ENCODE measurements around the gene GALNT17. TPM values are rescaled to one million over a fixed set of nuclear protein-coding genes. Genes with fewer than 3 reads are reported as not detected.

The GALNT17 gene
- total and polyA plus RNA-seq, 5 donors from 2014 or later, result not detected

DNA sequence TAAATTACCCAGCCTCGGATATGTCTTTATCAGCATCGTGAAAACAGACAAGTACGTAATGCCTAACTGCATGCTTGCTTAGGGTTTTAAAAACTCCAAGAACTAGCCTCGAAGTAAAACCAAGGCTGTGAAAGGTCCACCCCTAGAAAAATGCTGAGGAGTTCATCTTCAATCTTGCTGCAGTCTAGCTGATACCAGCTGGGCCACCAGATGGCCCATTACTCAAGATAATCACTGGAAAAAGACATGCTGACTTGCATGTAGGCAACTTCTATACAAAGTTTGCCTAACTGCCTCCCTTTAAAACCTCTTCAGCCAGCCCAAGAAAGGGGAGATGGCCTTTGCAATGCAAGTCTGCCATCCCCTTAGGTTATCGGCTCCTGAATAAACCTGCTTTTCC lies 614.1 kb downstream of the GALNT17 start:
- no peaks in the 10 kb centered on the region for H3K36me3 ChIP-seq (ENCODE audit: control insufficient read depth, insufficient read depth, low read length)
- Mint-ChIP-seq H3K27me3 (no peaks in the 10 kb centered on the region), H3K36me3 (no peaks in the 10 kb centered on the region), H3K4me3 (no peak overlapping the region), H3K27ac (no peak overlapping the region), H3K9me3 (peaks cover 0 to 10% (median 4%) of the 10 kb centered on the region in 7 donors), H3K4me1 (no peaks in the 10 kb centered on the region)
- no peak overlapping the region for H3K27ac ChIP-seq (ENCODE audit: insufficient read depth, low read length, poor library complexity, severe bottlenecking)
- DNase-seq, result no peak
- no peaks in the 10 kb centered on the region for H3K4me1 ChIP-seq (ENCODE audit: control insufficient read depth, insufficient read depth, low read length, poor library complexity, severe bottlenecking)
- H3K27me3 ChIP-seq (ENCODE audit: control insufficient read depth, insufficient read depth, low read length), result no peaks in the 10 kb centered on the region
- no peak overlapping the region for H3K4me3 ChIP-seq (ENCODE audit: low read depth, low read length)
- ATAC-seq (ENCODE audit: low read depth in 2 of 2), result no peak
- peaks cover 0 to 2% of the 10 kb centered on the region in 2 experiments for H3K9me3 ChIP-seq (ENCODE audit: control insufficient read depth in 2 of 2, low read length in 2 of 2)

DNA sequence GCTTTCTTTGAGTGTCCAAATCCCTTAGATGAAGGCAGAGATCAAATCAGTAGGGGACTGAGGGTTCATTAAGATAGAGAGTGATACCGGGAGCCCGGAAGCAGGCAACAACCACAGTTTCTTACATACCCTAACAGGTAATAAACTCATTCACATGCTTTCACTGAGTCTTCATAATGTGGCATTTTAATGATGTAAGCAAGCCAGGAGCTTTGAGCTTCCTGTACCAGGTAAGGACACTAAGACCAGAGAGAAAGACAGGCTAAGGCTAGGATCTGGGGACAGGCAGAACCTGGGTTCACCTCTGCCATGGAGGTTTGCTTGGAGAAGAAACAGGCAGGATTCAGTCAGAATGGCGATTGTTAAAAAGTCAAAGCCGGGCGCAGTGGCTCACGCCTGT lies 618.3 kb downstream of the GALNT17 start:
- Mint-ChIP-seq H3K4me3 (no peak overlapping the region), H3K27ac (no peak overlapping the region), H3K36me3 (no peaks in the 10 kb centered on the region), H3K4me1 (no peaks in the 10 kb centered on the region), H3K27me3 (no peaks in the 10 kb centered on the region), H3K9me3 (peaks cover 0 to 12% (median 6%) of the 10 kb centered on the region in 7 donors)
- DNase-seq, result no peak
- Histone ChIP-seq H3K36me3 (ENCODE audit: control insufficient read depth, insufficient read depth, low read length) (no peaks in the 10 kb centered on the region), H3K27ac (ENCODE audit: insufficient read depth, low read length, poor library complexity, severe bottlenecking) (no peak overlapping the region), H3K4me3 (ENCODE audit: low read depth, low read length) (no peak overlapping the region), H3K9me3 (ENCODE audit: control insufficient read depth in 2 of 2, low read length in 2 of 2) (peaks cover 0 to 2% of the 10 kb centered on the region in 2 experiments), H3K4me1 (ENCODE audit: control insufficient read depth, insufficient read depth, low read length, poor library complexity, severe bottlenecking) (no peaks in the 10 kb centered on the region), H3K27me3 (ENCODE audit: control insufficient read depth, insufficient read depth, low read length) (no peaks in the 10 kb centered on the region)
- no peak for ATAC-seq (ENCODE audit: low read depth in 2 of 2)

DNA sequence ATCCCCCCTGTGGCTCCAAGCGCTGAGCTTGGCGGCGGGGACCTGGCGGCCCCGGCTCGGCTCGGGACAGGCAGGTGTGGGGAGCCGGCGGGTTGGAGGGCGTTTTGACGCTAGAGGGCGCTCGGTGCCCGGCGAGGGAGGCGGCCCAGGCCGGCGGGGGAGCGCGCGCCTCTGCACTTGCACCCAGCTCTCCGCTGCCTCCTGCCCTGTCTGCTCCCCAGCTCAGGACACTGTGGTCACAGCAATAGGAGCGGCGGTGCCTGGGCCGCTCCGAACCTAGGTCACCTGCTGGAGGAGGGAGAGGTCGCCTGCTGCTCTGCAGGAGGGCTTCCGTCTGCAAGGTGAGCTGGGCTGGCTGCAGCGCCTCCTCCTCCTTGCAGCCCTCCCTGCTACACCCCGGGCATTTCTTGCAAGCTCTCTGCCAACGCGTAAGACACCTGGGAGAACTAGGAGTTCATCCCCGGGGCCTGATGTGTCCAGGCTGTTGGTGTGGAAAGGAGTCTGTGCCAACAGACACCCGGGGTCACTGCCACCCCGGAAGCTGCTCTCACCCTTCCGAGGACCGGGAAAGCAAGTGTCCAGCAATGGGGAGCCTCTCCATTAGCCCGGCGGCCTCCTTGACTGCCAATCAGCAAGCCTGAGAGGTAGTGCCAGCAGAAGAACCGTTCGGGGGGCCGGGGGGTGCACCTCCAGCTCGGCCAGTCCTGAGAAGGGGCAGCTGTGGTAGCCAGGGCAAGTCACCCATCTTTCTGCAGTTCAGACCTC lies 620.4 kb downstream of the GALNT17 start:
- Histone ChIP-seq H3K27ac (ENCODE audit: insufficient read depth, low read length, poor library complexity, severe bottlenecking) (no peak overlapping the region), H3K36me3 (ENCODE audit: control insufficient read depth, insufficient read depth, low read length) (no peaks in the 10 kb centered on the region), H3K27me3 (ENCODE audit: control insufficient read depth, insufficient read depth, low read length) (no peaks in the 10 kb centered on the region), H3K9me3 (ENCODE audit: control insufficient read depth in 2 of 2, low read length in 2 of 2) (no peaks in the 10 kb centered on the region), H3K4me1 (ENCODE audit: control insufficient read depth, insufficient read depth, low read length, poor library complexity, severe bottlenecking) (no peaks in the 10 kb centered on the region), H3K4me3 (ENCODE audit: low read depth, low read length) (no peak overlapping the region)
- DNase-seq, result peak in 1 of 3 donors; percentile 9
- H3K4me3 Mint-ChIP-seq, result no peak overlapping the region
- ATAC-seq (ENCODE audit: low read depth in 2 of 2), result no peak
- H3K36me3 Mint-ChIP-seq, result no peaks in the 10 kb centered on the region
- H3K27ac Mint-ChIP-seq, result no peak overlapping the region
- H3K9me3 Mint-ChIP-seq, result peaks cover 3 to 20% (median 7%) of the 10 kb centered on the region in 7 donors
- no peaks in the 10 kb centered on the region for H3K27me3 Mint-ChIP-seq
- H3K4me1 Mint-ChIP-seq, result no peaks in the 10 kb centered on the region

DNA sequence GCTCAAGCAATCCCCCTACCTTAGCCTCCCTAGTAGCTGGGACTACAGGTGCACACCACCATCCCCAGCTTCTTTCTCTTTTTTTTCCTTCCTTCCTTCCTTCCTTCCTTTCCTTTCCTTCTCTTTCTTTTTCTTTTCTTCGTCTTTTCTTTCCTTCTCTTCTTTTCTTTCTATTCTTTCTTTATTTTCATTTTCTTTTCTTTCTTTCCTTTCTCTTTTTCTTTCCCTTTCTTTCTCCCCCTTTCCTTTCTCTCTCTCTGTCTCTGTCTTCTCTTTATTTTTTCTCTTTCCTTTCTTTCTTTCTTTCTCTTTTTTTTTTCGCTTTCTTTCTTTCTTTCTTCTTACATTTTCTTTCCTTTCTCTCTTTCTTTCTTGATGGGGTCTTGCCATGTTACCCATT lies 621.3 kb downstream of the GALNT17 start:
- no peak overlapping the region for H3K27ac Mint-ChIP-seq
- H3K4me1 ChIP-seq (ENCODE audit: control insufficient read depth, insufficient read depth, low read length, poor library complexity, severe bottlenecking), result no peaks in the 10 kb centered on the region
- no peaks in the 10 kb centered on the region for H3K9me3 ChIP-seq (ENCODE audit: control insufficient read depth in 2 of 2, low read length in 2 of 2)
- no peaks in the 10 kb centered on the region for H3K36me3 ChIP-seq (ENCODE audit: control insufficient read depth, insufficient read depth, low read length)
- H3K36me3 Mint-ChIP-seq, result no peaks in the 10 kb centered on the region
- H3K27ac ChIP-seq (ENCODE audit: insufficient read depth, low read length, poor library complexity, severe bottlenecking), result no peak overlapping the region
- ATAC-seq (ENCODE audit: low read depth in 2 of 2) (no peak), DNase-seq (no peak)
- no peaks in the 10 kb centered on the region for H3K27me3 ChIP-seq (ENCODE audit: control insufficient read depth, insufficient read depth, low read length)
- H3K4me3 Mint-ChIP-seq, result no peak overlapping the region
- H3K27me3 Mint-ChIP-seq, result no peaks in the 10 kb centered on the region
- H3K9me3 Mint-ChIP-seq, result peaks cover 3 to 19% (median 7%) of the 10 kb centered on the region in 7 donors
- no peaks in the 10 kb centered on the region for H3K4me1 Mint-ChIP-seq
- H3K4me3 ChIP-seq (ENCODE audit: low read depth, low read length), result no peak overlapping the region

DNA sequence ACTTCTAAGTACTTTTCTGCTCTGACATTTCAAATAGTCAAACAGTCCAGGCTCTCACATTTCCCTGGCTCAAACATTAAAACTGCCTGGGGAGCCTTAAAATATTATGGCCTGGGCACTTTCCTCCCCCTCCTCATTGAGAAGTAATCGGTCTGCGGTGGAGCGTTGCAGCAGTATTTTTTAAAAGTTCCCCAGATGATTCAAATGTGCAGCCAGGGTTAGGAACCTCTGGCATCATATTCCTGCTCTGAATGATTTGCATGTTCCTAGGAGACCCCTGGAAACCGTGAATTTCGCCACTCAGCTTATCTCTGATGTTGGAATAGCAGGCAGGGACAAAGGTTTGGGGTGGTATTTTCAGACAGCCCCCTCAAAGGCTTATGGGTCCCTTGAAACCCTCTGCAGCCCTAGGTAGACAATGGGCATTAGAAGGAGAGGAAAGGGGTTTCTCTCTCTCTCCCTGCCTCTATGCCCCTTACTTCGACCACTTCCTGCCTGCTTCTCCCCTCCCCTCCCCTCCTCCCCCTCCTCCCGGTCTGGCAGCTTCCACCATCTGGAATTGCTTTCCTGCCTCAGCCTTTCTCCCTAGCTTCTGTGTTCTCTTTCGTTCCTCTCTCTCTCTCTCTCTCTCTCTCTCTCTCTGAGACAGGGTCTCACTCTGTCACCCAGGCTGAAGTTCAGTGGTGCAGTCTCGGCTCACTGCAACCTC lies 622.2 kb downstream of the GALNT17 start:
- DNase-seq (no peak), ATAC-seq (ENCODE audit: low read depth in 2 of 2) (no peak)
- H3K4me1 ChIP-seq (ENCODE audit: control insufficient read depth, insufficient read depth, low read length, poor library complexity, severe bottlenecking), result no peaks in the 10 kb centered on the region
- Mint-ChIP-seq H3K9me3 (peaks cover 3 to 16% (median 7%) of the 10 kb centered on the region in 7 donors), H3K27ac (no peak overlapping the region), H3K4me1 (no peaks in the 10 kb centered on the region), H3K36me3 (no peaks in the 10 kb centered on the region), H3K4me3 (no peak overlapping the region), H3K27me3 (no peaks in the 10 kb centered on the region)
- no peaks in the 10 kb centered on the region for H3K9me3 ChIP-seq (ENCODE audit: control insufficient read depth in 2 of 2, low read length in 2 of 2)
- H3K27me3 ChIP-seq (ENCODE audit: control insufficient read depth, insufficient read depth, low read length), result no peaks in the 10 kb centered on the region
- no peaks in the 10 kb centered on the region for H3K36me3 ChIP-seq (ENCODE audit: control insufficient read depth, insufficient read depth, low read length)
- H3K27ac ChIP-seq (ENCODE audit: insufficient read depth, low read length, poor library complexity, severe bottlenecking), result no peak overlapping the region
- H3K4me3 ChIP-seq (ENCODE audit: low read depth, low read length), result no peak overlapping the region

DNA sequence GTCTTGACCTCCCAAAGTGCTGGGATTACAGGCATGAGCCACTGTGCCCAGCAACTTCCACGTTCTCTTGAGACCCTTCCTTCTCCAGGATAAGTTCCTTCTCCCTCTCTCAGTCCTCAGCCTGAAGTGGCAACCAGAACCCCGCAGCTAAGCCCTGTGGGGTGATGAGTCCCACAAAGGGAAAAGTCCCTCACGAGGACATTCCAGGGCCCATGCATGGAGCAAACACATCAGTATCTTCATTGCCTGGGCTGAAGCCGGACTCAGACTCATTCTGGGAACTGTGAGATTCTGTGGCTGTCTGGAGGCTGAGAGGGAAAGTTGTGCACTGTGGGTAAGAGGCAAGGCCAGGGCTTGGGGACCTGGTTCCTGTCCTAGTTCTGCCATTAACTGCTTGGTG lies 622.9 kb downstream of the GALNT17 start:
- no peaks in the 10 kb centered on the region for H3K36me3 Mint-ChIP-seq
- H3K9me3 Mint-ChIP-seq, result peaks cover 2 to 16% (median 7%) of the 10 kb centered on the region in 7 donors
- no peak overlapping the region for H3K27ac Mint-ChIP-seq
- DNase-seq (no peak), ATAC-seq (ENCODE audit: low read depth in 2 of 2) (no peak)
- H3K27me3 Mint-ChIP-seq, result no peaks in the 10 kb centered on the region
- H3K27me3 ChIP-seq (ENCODE audit: control insufficient read depth, insufficient read depth, low read length), result no peaks in the 10 kb centered on the region
- no peaks in the 10 kb centered on the region for H3K9me3 ChIP-seq (ENCODE audit: control insufficient read depth in 2 of 2, low read length in 2 of 2)
- no peak overlapping the region for H3K27ac ChIP-seq (ENCODE audit: insufficient read depth, low read length, poor library complexity, severe bottlenecking)
- no peak overlapping the region for H3K4me3 Mint-ChIP-seq
- no peaks in the 10 kb centered on the region for H3K4me1 ChIP-seq (ENCODE audit: control insufficient read depth, insufficient read depth, low read length, poor library complexity, severe bottlenecking)
- H3K4me1 Mint-ChIP-seq, result no peaks in the 10 kb centered on the region
- no peak overlapping the region for H3K4me3 ChIP-seq (ENCODE audit: low read depth, low read length)
- H3K36me3 ChIP-seq (ENCODE audit: control insufficient read depth, insufficient read depth, low read length), result no peaks in the 10 kb centered on the region

DNA sequence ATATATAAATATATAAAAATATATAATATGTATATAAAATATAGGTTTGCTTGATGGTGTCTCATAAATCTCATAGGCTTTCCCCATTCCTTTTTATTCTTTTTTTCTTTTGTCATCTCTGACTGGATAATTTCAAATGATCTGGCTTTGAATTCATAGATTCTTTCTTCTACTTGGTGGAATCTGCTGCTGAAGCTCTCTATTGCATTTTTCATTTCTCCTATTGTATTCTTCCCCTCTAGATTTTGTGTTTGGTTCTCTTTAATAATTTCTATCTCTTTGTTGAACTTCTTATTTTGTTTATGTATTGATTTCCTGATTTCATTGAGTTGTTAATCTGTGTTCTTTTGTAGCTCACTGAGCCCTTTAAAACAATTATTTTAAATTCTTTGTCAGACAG lies 629.4 kb downstream of the GALNT17 start:
- no peak overlapping the region for H3K27ac ChIP-seq (ENCODE audit: insufficient read depth, low read length, poor library complexity, severe bottlenecking)
- H3K27me3 ChIP-seq (ENCODE audit: control insufficient read depth, insufficient read depth, low read length), result no peaks in the 10 kb centered on the region
- H3K4me1 ChIP-seq (ENCODE audit: control insufficient read depth, insufficient read depth, low read length, poor library complexity, severe bottlenecking), result no peaks in the 10 kb centered on the region
- DNase-seq, result no peak
- H3K4me3 ChIP-seq (ENCODE audit: low read depth, low read length), result no peak overlapping the region
- peaks cover 0 to 25% (median 10%) of the 10 kb centered on the region in 7 donors for H3K9me3 Mint-ChIP-seq
- H3K27me3 Mint-ChIP-seq, result no peaks in the 10 kb centered on the region
- H3K27ac Mint-ChIP-seq, result no peak overlapping the region
- H3K4me3 Mint-ChIP-seq, result no peak overlapping the region
- peaks cover 3 to 5% of the 10 kb centered on the region in 2 experiments for H3K9me3 ChIP-seq (ENCODE audit: control insufficient read depth in 2 of 2, low read length in 2 of 2)
- no peak for ATAC-seq (ENCODE audit: low read depth in 2 of 2)
- no peaks in the 10 kb centered on the region for H3K36me3 Mint-ChIP-seq
- no peaks in the 10 kb centered on the region for H3K4me1 Mint-ChIP-seq
- no peaks in the 10 kb centered on the region for H3K36me3 ChIP-seq (ENCODE audit: control insufficient read depth, insufficient read depth, low read length)
